GM19351 (cell line): ENCODE measurements around the gene GABARAP.

Experiments used
- ATAC-seq: cut with Tn5 transposase; IDR thresholded peaks from one replicate; pipeline ENCODE4 v1.9.1; 2021; ENCODE audit warnings: mild to moderate bottlenecking, moderate library complexity; ENCODE audit not compliant: unreplicated experiment

GABARAP gene

GRCh38 chr17:7241090-7241733 is 1.0 kb downstream of the GABARAP start:
- no peak for ATAC-seq

GRCh38 chr17:7240375-7240774 is 1.9 kb downstream of the GABARAP start:
- ATAC-seq = no peak

- ATAC-seq = peak; percentile 50
These were observed 2.9 kb downstream of the GABARAP start, which contains the start of gene PHF23 for GRCh38 chr17:7239091-7240027. TSS of gene PHF23 (minus strand) at chr17:7239457. CDS start at chr17:7239279, 178 bp downstream.

- ATAC-seq = no peak
These were observed 3.7 kb downstream of the GABARAP start for GRCh38 chr17:7238420-7239090.

GRCh38 chr17:7237761-7238419 is 4.4 kb downstream of the GABARAP start:
- ATAC-seq = no peak

GRCh38 chr17:7237266-7237760 is 4.9 kb downstream of the GABARAP start:
- no peak for ATAC-seq

- no peak for ATAC-seq
These were observed 5.4 kb downstream of the GABARAP start for GRCh38 chr17:7236808-7237207.

- ATAC-seq = no peak
These were observed 6.3 kb downstream of the GABARAP start for GRCh38 chr17:7235693-7236665.

- peak; percentile 61 for ATAC-seq
These were observed 7.9 kb downstream of the GABARAP start, which contains the start of gene DVL2 for GRCh38 chr17:7234083-7234951. TSS of gene DVL2 (minus strand) at chr17:7234517. CDS start at chr17:7234262, 255 bp downstream.

- ATAC-seq = no peak
These were observed 8.6 kb downstream of the GABARAP start for GRCh38 chr17:7233701-7234082.

- ATAC-seq = no peak
These were observed 10.1 kb downstream of the GABARAP start for GRCh38 chr17:7232114-7232513.

- no peak for ATAC-seq
These were observed 12.7 kb downstream of the GABARAP start for GRCh38 chr17:7229504-7229903.

GRCh38 chr17:7228920-7229319 is 13.3 kb downstream of the GABARAP start:
- ATAC-seq = no peak

- ATAC-seq = no peak
These were observed 15.2 kb downstream of the GABARAP start for GRCh38 chr17:7226721-7227710.

GRCh38 chr17:7225711-7226331 is 16.4 kb downstream of the GABARAP start:
- no peak for ATAC-seq

- ATAC-seq = no peak
These were observed 17.6 kb downstream of the GABARAP start for GRCh38 chr17:7224661-7225111.

- ATAC-seq = no peak
These were observed 18.1 kb downstream of the GABARAP start for GRCh38 chr17:7224110-7224509.
